ENCODE measurements around the gene NBPF9.
"Not testable (repeated sequence)": the region's sequence is repeated elsewhere in the genome, so short reads cannot be mapped to it uniquely, and the experiment has no call there.

The NBPF9 gene

DNA sequence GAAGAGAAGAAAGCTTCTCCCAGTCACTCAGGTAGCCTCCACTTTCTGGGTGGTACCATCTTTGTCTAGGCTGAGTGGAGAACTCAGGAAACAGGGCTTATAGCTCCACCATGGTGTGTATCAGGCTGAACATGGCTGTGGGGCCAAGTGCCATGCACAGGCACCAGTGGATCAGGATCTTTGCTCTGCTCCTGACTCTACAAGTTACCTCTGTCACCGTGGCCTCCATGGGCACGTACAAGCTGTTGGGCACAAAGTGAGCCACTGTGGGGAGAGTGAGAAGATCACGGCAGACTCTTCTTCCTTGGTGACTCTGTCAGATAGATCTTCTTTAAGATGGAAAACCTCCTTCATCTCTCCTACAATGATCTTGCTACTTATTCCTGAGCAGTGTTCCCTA is 93.6 kb downstream of the NBPF9 start:
- not testable (repeated sequence) for DNase-seq

- DNase-seq, result not testable (repeated sequence)
These were observed 94.6 kb downstream of the NBPF9 start for GRCh38 chr1:149008769-149009168.

GRCh38 chr1:149008326-149008725 is 95.0 kb downstream of the NBPF9 start:
- DNase-seq, result not testable (repeated sequence)
